ENCODE measurements around the gene FAM13C.

Gene FAM13C

GRCh38 chr10:59361663-59362143 is 646 bp downstream of the FAM13C start:
- DNase-seq (ENCODE audit: low read depth in 3 of 3) = no peak

GRCh38 chr10:59360605-59361405 is 1.5 kb downstream of the FAM13C start:
- DNase-seq (ENCODE audit: low read depth in 3 of 3) = no peak

- no peak for DNase-seq (ENCODE audit: low read depth in 3 of 3)
Measured at GRCh38 chr10:59358576-59358975, 3.8 kb downstream of the FAM13C start.

DNA sequence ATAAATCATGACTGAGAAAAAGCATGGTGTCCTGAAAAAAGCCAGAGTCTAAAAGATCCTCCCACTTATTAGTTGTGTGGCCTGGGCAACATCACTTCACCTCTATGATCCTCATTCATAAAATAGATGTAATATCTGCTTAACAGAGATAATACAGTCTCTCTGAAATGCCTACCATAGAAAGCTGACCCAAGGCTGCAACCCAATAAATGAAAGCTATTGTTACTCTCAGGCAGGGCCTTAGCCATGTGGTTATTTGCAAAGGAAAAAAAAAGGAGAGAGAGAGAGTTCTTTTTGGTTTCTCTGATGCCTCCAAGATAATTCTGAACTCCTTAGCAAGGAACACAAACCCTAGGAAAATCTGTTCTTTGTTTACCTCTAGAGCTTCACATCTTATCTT is 7.9 kb downstream of the FAM13C start:
- DNase-seq (ENCODE audit: low read depth in 3 of 3) = no peak

- no peak for DNase-seq (ENCODE audit: low read depth in 3 of 3)
Measured at GRCh38 chr10:59350558-59350957, 11.8 kb downstream of the FAM13C start.

DNA sequence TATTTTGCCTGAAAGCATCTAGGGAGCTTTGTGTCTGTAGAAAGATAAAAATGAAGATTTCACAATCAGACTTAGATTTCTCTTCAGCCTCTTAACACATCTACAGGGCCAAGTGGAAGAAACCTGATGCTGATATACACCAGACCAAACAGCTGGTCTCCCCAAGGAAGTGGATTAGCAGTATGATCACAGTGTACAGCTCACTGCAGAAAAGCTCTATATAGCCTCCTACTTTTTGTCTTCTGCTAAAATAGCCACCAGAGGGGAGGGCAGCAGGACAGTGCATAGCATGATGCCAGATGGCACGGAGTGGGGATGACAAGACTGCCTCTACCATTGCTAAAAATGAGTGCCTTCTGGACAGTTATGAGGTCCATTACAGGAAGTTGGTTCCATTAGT is 16.0 kb downstream of the FAM13C start:
- DNase-seq (ENCODE audit: low read depth in 3 of 3) = no peak

DNA sequence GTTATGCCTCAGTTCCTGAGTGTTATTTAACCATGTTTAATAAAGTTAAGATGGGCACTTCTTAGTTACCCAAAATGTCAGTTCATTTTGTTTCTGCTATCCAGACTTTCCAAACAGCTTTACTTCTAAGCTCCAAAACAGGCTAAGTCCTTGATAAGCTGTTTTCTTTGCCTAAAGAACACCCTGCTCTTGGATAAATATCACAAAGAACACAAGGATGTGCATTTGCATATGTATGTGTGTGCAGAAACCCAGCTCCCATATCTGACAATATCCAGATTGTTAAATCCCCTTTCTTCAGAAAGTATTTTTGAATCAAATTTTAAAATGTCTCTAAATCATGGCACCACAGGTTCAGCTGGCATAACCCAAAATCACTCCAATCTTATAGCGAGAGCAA is 19.6 kb downstream of the FAM13C start:
- DNase-seq (ENCODE audit: low read depth in 3 of 3) = no peak

GRCh38 chr10:59342000-59342399 is 20.3 kb downstream of the FAM13C start:
- DNase-seq (ENCODE audit: low read depth in 3 of 3) = no peak

GRCh38 chr10:59340285-59340684 is 22.1 kb downstream of the FAM13C start:
- no peak for DNase-seq (ENCODE audit: low read depth in 3 of 3)

DNA sequence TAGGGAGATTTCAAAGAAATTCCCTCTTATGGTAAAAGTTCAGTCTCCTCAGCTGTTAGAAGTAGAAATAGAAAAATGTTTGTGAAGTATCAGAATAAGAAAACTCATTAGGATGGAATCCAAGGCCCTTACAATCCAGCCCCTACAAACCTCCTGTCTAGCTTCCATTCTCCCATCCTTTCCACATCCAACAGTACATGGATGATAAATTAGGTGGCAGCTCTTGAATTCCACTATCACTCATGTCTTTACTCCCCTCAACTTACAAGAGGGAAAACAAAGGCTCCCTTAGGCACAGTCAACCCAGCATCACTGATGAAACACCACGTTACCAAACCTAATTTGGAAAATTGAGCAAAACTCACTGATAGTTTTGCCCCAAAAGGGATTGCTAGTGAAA is 23.0 kb downstream of the FAM13C start:
- no peak for DNase-seq (ENCODE audit: low read depth in 3 of 3)

DNA sequence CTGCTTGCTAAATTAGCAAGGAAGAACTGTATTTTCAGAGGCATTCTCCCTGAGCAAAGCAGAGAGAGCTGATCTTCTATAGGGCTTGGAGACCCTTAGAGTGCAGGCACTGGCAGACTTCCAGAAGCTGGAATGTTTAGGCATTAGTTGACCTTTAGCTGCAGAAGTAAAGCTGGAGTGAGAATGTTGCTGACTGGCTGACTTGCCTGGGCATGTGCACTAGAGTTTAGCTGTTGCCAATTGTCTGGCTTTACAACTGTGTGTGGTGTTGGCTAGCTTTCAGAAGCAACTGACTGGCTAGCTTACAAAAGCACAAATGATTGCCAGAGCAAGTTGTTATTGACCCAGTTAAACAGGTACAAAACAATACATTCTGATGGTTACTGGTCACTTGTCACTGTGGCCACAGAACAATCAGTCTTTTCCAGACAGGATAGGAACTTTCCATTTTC is 25.1 kb downstream of the FAM13C start:
- DNase-seq (ENCODE audit: low read depth in 3 of 3) = no peak

DNA sequence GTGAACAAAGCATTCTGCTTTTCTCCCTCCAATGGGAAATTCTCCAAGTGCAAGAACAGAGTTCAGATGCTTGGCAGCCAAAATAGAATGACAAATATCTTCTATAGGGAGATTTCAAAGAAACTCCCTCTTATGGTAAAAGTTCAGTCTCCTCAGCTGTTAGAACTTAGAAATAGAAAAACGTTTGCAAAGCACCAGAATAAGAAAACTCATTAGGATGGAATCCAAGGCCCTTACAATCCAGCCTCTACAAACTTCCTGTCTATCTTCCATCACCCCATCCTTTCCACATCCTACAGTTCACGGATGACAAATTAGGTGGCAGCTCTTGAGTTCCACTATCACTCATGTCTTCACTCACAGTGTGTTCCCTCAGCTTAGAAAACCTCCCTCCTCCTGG is 25.7 kb downstream of the FAM13C start:
- DNase-seq (ENCODE audit: low read depth in 3 of 3) = no peak

GRCh38 chr10:59335497-59335896 is 26.9 kb downstream of the FAM13C start:
- DNase-seq (ENCODE audit: low read depth in 3 of 3) = no peak

- no peak for DNase-seq (ENCODE audit: low read depth in 3 of 3)
Measured at GRCh38 chr10:59333701-59334100, 28.6 kb downstream of the FAM13C start.

DNA sequence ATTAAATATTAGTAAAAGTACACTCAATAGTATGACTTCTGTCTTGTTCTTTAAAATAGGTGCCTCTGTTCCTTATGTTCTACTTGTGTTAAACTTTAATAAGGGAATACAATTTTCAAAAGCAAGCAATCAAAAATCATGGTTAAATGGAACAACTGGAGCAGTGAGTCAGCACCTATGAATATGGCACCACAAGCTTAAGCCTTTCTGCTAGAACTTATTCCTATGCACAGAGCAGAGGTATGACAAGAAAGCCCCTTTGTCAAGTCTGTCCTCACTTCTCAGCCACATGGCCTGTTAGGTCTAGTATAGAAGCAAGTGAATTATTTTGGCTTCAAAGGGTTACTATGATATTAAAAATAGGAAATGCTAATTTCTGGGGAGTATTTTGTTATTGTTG is 29.8 kb downstream of the FAM13C start:
- no peak for DNase-seq (ENCODE audit: low read depth in 3 of 3)

DNA sequence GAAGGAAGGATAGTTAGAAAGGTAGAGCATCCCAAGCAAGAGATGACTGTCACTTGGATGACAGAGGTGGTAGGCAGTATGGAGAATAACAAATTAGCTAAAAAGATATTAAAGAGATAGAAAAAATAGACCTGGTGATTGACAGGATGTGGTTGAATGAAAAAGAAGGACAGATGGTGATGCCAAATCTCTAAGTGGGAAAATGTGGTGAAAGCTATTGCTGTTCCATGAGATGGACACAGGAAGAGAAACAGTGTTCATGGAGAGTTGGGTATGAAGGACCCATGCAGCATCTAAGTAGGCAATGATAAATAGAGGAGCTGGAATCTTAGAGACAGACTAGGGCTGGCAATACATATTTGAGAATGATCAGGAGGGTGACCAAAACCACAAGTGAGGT is 30.7 kb downstream of the FAM13C start:
- DNase-seq (ENCODE audit: low read depth in 3 of 3) = no peak

DNA sequence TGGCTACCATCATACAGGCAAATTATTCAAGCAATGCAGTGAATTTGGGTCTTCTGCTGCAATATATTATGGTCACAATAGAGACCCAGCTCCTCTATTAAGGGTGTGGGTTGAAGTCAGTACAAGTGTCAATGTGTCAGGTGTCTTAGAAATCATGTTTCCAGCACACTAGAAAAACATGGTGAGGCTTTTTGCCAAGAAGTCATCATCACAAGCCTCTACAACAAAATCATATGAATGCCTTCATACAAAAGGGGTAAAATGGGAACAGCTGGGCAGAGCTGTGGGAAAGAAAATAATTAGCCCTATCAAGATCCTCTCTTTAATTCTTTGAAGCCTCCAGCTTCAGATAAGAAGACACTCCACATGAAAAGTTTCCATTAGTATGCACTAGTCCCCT is 37.2 kb downstream of the FAM13C start:
- no peak for DNase-seq (ENCODE audit: low read depth in 3 of 3)

GRCh38 chr10:59324597-59324996 is 37.8 kb downstream of the FAM13C start:
- no peak for DNase-seq (ENCODE audit: low read depth in 3 of 3)

GRCh38 chr10:59323831-59324401 is 38.4 kb downstream of the FAM13C start:
- DNase-seq (ENCODE audit: low read depth in 3 of 3) = no peak

DNA sequence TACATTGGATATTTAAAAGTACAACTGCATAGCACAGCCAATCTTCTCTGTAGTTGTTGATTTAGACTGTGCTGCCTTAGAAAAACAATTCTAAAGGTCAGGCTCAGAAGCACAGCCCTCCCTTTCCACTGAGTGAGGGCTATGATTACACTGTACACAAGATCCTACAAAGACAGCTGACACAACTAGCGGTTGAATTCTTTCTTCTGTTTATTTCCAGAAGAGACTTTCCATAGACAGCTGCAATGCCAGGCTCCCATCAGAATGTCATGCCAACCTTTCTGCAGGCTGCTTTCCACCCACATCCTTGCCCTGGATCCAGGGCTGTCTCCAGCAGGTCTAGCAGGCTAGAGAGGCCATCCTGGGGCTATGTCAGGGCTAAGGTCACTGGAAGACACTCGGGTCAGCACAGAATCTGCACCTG is 39.3 kb downstream of the FAM13C start:
- DNase-seq (ENCODE audit: low read depth in 3 of 3) = no peak

DNA sequence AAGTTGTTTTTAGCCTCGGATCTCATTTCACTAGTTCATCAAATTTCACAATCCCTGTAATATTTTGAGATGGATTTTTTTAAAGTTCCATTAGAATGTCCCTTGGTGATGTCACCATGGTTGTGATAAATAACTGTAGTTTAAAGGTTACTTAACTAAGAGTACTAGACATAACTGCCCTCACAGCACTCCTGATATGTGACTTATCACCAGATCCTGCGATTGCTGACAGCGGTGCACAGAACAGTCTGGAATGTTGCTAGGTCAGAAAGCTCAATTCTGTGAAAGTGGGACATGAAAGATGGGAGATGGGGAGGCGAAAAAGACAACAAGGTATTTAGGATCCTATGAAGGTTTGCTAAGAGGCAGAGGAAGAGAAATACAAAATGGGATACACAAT is 40.2 kb downstream of the FAM13C start:
- no peak for DNase-seq (ENCODE audit: low read depth in 3 of 3)

DNA sequence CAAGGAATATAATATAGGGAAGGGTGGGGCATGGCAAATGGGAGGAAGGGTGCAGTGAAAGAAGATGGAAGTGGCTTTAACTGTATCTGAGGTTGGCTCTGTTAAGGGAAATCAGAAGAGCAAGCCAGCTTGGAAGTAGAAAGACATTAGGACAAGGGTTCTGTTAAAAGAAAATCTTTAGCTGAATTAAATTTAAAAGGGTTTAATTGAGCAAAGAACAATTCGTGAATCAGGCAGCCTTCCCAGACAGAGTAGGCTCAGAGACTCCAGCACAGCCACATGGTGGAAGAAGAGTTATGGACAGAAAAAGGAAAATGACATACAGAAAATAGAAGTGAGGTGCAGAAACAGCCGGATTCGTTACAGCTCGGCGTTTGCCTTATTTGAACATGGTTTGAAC is 42.0 kb downstream of the FAM13C start:
- DNase-seq (ENCODE audit: low read depth in 3 of 3) = no peak

DNA sequence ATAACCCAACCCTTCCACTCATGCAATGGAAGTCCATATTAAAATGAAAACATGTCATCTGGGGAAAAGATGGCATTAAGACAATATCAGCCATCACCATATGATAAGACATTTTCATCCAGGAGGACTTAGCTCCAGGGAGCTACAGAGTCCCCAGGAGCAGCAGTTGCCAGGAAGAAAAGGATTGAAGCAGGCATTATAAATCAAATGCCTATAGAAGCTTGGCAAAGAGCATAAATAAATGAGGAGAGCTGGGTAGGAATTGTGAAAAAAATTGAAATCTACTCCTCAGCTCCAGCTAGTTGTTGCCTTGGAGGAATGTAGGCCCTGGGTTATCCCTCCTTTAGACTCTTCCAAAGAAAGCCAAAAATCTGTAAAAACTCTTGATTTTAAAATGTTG is 42.5 kb downstream of the FAM13C start:
- DNase-seq (ENCODE audit: low read depth in 3 of 3) = no peak
